ENCODE data around the gene KAT6B. TPM values are rescaled to one million over a fixed set of nuclear protein-coding genes. Genes with fewer than 3 reads are reported as not detected.

KAT6B gene
- total and polyA plus RNA-seq, 2 of the 8 experiments (the other 6 are each of a cell fraction or from before 2014, with no cell fraction given) = 7.3 to 30.8 TPM

DNA sequence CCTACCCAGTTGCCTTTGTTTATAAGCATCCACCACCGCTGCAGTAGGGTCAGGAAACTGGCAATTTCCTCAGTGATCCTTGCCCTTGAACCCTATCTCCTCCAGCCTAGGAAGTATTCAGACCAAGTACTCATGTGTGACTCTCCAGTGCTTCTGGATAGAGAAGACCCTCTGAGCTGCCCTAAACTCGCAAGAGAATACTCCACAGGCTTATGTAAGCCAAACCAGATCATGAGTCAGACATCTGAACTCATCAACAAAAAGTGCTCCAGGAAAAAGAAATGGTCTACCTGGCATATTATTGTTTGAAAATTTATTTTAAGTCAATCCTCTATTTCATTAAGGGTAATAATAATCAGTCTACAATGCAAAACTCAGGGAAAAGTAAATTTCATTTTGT lies 101.3 kb downstream of the KAT6B start (continued):
- TF ChIP-seq, protein P1, sequence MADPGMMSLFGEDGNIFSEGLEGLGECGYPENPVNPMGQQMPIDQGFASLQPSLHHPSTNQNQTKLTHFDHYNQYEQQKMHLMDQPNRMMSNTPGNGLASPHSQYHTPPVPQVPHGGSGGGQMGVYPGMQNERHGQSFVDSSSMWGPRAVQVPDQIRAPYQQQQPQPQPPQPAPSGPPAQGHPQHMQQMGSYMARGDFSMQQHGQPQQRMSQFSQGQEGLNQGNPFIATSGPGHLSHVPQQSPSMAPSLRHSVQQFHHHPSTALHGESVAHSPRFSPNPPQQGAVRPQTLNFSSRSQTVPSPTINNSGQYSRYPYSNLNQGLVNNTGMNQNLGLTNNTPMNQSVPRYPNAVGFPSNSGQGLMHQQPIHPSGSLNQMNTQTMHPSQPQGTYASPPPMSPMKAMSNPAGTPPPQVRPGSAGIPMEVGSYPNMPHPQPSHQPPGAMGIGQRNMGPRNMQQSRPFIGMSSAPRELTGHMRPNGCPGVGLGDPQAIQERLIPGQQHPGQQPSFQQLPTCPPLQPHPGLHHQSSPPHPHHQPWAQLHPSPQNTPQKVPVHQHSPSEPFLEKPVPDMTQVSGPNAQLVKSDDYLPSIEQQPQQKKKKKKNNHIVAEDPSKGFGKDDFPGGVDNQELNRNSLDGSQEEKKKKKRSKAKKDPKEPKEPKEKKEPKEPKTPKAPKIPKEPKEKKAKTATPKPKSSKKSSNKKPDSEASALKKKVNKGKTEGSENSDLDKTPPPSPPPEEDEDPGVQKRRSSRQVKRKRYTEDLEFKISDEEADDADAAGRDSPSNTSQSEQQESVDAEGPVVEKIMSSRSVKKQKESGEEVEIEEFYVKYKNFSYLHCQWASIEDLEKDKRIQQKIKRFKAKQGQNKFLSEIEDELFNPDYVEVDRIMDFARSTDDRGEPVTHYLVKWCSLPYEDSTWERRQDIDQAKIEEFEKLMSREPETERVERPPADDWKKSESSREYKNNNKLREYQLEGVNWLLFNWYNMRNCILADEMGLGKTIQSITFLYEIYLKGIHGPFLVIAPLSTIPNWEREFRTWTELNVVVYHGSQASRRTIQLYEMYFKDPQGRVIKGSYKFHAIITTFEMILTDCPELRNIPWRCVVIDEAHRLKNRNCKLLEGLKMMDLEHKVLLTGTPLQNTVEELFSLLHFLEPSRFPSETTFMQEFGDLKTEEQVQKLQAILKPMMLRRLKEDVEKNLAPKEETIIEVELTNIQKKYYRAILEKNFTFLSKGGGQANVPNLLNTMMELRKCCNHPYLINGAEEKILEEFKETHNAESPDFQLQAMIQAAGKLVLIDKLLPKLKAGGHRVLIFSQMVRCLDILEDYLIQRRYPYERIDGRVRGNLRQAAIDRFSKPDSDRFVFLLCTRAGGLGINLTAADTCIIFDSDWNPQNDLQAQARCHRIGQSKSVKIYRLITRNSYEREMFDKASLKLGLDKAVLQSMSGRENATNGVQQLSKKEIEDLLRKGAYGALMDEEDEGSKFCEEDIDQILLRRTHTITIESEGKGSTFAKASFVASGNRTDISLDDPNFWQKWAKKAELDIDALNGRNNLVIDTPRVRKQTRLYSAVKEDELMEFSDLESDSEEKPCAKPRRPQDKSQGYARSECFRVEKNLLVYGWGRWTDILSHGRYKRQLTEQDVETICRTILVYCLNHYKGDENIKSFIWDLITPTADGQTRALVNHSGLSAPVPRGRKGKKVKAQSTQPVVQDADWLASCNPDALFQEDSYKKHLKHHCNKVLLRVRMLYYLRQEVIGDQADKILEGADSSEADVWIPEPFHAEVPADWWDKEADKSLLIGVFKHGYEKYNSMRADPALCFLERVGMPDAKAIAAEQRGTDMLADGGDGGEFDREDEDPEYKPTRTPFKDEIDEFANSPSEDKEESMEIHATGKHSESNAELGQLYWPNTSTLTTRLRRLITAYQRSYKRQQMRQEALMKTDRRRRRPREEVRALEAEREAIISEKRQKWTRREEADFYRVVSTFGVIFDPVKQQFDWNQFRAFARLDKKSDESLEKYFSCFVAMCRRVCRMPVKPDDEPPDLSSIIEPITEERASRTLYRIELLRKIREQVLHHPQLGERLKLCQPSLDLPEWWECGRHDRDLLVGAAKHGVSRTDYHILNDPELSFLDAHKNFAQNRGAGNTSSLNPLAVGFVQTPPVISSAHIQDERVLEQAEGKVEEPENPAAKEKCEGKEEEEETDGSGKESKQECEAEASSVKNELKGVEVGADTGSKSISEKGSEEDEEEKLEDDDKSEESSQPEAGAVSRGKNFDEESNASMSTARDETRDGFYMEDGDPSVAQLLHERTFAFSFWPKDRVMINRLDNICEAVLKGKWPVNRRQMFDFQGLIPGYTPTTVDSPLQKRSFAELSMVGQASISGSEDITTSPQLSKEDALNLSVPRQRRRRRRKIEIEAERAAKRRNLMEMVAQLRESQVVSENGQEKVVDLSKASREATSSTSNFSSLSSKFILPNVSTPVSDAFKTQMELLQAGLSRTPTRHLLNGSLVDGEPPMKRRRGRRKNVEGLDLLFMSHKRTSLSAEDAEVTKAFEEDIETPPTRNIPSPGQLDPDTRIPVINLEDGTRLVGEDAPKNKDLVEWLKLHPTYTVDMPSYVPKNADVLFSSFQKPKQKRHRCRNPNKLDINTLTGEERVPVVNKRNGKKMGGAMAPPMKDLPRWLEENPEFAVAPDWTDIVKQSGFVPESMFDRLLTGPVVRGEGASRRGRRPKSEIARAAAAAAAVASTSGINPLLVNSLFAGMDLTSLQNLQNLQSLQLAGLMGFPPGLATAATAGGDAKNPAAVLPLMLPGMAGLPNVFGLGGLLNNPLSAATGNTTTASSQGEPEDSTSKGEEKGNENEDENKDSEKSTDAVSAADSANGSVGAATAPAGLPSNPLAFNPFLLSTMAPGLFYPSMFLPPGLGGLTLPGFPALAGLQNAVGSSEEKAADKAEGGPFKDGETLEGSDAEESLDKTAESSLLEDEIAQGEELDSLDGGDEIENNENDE (IDR thresholded peaks at IDR 0.05; ENCODE audit: insufficient replicate concordance, low read length) = no peak
- TF ChIP-seq RNF2 (IDR thresholded peaks at IDR 0.05; ENCODE audit: borderline replicate concordance, low read depth, low read length, missing control alignments, poor library complexity, severe bottlenecking) (no peak), TAF1 (IDR thresholded peaks at IDR 0.05; ENCODE audit: low read depth, low read length) (no peak)

All from H1 (cell line).